Left lung (tissue), 10 donors: ENCODE results near the gene NCKAP1. TPM values are rescaled to one million over a fixed set of nuclear protein-coding genes. Genes with fewer than 3 reads are reported as not detected.

ENCODE experiments used
- ATAC-seq: fragments of 200-7000 bp; cut with Tn5 transposase; one replicate; pipeline ENCODE4 v1.9.1; 2020; ENCODE audit warnings: moderate library complexity
- DNase-seq, 4 donors: peaks; one replicate each; pipeline ENCODE4 v3.0.0-alpha.2; 2013 to 2020
- H3K27ac ChIP-seq, 2 donors: fragments of 200-600 bp; sonication (generic) in 1 of 2; one replicate each; pipeline versions ENCODE4 v1.5.0 to v1.8.0; 2020 to 2021
- H3K27me3 ChIP-seq, 2 donors: fragments of 200-600 bp; sonication (generic) in 1 of 2; one replicate each; pipeline versions ENCODE4 v1.5.0 to v1.8.0; 2020 to 2021
- H3K36me3 ChIP-seq, 2 donors: fragments of 200-600 bp; sonication (generic) in 1 of 2; one replicate each; pipeline versions ENCODE4 v1.5.0 to v1.8.0; 2020 to 2021
- H3K4me1 ChIP-seq, 2 donors: fragments of 200-600 bp; one replicate each; pipeline ENCODE4 v1.8.0; 2021
- H3K4me3 ChIP-seq, 2 donors: fragments of 200-600 bp; sonication (generic) in 1 of 2; one replicate each; pipeline versions ENCODE4 v1.5.0 to v1.8.0; 2020 to 2021; ENCODE audit warnings: mild to moderate bottlenecking in 1 of 2
- H3K9me3 ChIP-seq, 2 donors: fragments of 200-600 bp; sonication (generic) in 1 of 2; one replicate each; pipeline versions ENCODE4 v1.5.0 to v1.8.0; 2020 to 2021
- CTCF ChIP-seq, 2 donors: fragments of 200-600 bp; sonication (generic) in 1 of 2; IDR thresholded peaks; one replicate each; pipeline versions ENCODE4 v1.5.0 to v1.8.0; 2021; ENCODE audit warnings: antibody characterized with exemption in 2 of 2
- intact Hi-C, 2 donors: fragments of 100-400 bp; cut with DNase I; formaldehyde crosslinking; loops; one replicate each; pipeline versions ENCODE4 v1.11.2 to v1.14.2; 2022
- polyA plus RNA-seq, 6 donors: library from polyadenylated mRNA; unstranded; fragments of 120-200 nt; gene quantifications; one replicate each; pipeline ENCODE4 v1.2.1, GENCODE V29; 2013; ENCODE audit not compliant: insufficient read length in 6 of 6
- total RNA-seq, 2 donors: library from RNA; stranded (reverse); fragmentation: NEBNext Ultra II Directional; extraction: Animal tissue kit (Norgen Biotek cat#: 25700); gene quantifications; one replicate each; pipeline ENCODE4 v1.2.1, GENCODE V29; 2021
- donor health status: DM: no; HTN: yes; CAD: no.
- donor health status: DM: no; HTN: no; CAD: no.

Gene NCKAP1
- total and polyA plus RNA-seq, 8 donors: 98.3 to 128 (median 117) TPM

GRCh38 chr2:182949052-182949451 is 89.2 kb downstream of the NCKAP1 start:
- H3K27ac ChIP-seq: no peak overlapping the region
- no peaks in the 10 kb centered on the region for H3K27me3 ChIP-seq
- no peaks in the 10 kb centered on the region for H3K9me3 ChIP-seq
- no peak for TF ChIP-seq CTCF (IDR thresholded peaks at IDR 0.05)
- ATAC-seq (no peak), DNase-seq (no peak)
- H3K4me3 ChIP-seq: no peak overlapping the region
- H3K4me1 ChIP-seq: no peaks in the 10 kb centered on the region
- peaks cover 0 to 25% of the 10 kb centered on the region in 2 donors for H3K36me3 ChIP-seq
- intact Hi-C loops: no loop called here

GRCh38 chr2:182946958-182947369 is 91.3 kb downstream of the NCKAP1 start:
- Histone ChIP-seq H3K4me3 (no peak overlapping the region), H3K27me3 (no peaks in the 10 kb centered on the region), H3K4me1 (no peaks in the 10 kb centered on the region), H3K36me3 (peaks cover 0 to 10% of the 10 kb centered on the region in 2 donors), H3K9me3 (no peaks in the 10 kb centered on the region), H3K27ac (no peak overlapping the region)
- TF ChIP-seq CTCF (IDR thresholded peaks at IDR 0.05): no peak
- ATAC-seq (no peak), DNase-seq (no peak)
- intact Hi-C loops: no loop called here

GRCh38 chr2:182943339-182943738 is 94.9 kb downstream of the NCKAP1 start:
- Histone ChIP-seq H3K4me1 (no peaks in the 10 kb centered on the region), H3K27me3 (no peaks in the 10 kb centered on the region), H3K36me3 (peaks cover 0 to 7% of the 10 kb centered on the region in 2 donors), H3K27ac (no peak overlapping the region), H3K9me3 (no peaks in the 10 kb centered on the region), H3K4me3 (no peak overlapping the region)
- intact Hi-C loops: no loop called here
- TF ChIP-seq CTCF (IDR thresholded peaks at IDR 0.05): no peak
- ATAC-seq (no peak), DNase-seq (no peak)

GRCh38 chr2:182942756-182943155 is 95.5 kb downstream of the NCKAP1 start:
- intact Hi-C loops: no loop called here
- Histone ChIP-seq H3K9me3 (no peaks in the 10 kb centered on the region), H3K27me3 (no peaks in the 10 kb centered on the region), H3K4me1 (no peaks in the 10 kb centered on the region), H3K27ac (no peak overlapping the region), H3K4me3 (no peak overlapping the region), H3K36me3 (peaks cover 0 to 7% of the 10 kb centered on the region in 2 donors)
- no peak for DNase-seq
- no peak for TF ChIP-seq CTCF (IDR thresholded peaks at IDR 0.05)
- ATAC-seq: no peak

- H3K27me3 ChIP-seq: no peaks in the 10 kb centered on the region
- H3K9me3 ChIP-seq: no peaks in the 10 kb centered on the region
- H3K36me3 ChIP-seq: peaks cover 0 to 7% of the 10 kb centered on the region in 2 donors
- DNase-seq: peak in 1 of 4 donors; percentile 15
- no peak for ATAC-seq
- no peak overlapping the region for H3K27ac ChIP-seq
- TF ChIP-seq CTCF (IDR thresholded peaks at IDR 0.05): no peak
- no peaks in the 10 kb centered on the region for H3K4me1 ChIP-seq
- intact Hi-C loops: no loop called here
- no peak overlapping the region for H3K4me3 ChIP-seq
These were observed 96.3 kb downstream of the NCKAP1 start for GRCh38 chr2:182941919-182942318.
